Subcutaneous abdominal adipose tissue (tissue), 5 donors: ENCODE data around the gene ZBED4.
"Not testable (repeated sequence)": the region's sequence is repeated elsewhere in the genome, so short reads cannot be mapped to it uniquely, and the experiment has no call there.

Experiments used
- H3K27ac ChIP-seq: one replicate; pipeline ENCODE4 v1.7.0; 2013; ENCODE audit warnings: low read depth, mild to moderate bottlenecking, inconsistent platforms, low read length, moderate library complexity
- H3K27me3 ChIP-seq, 5 donors: one replicate each; pipeline ENCODE4 v1.7.0; 2013; ENCODE audit warnings: low read length in 5 of 5, inconsistent platforms in 1 of 5; ENCODE audit not compliant: control insufficient read depth in 5 of 5, insufficient read depth in 4 of 5
- H3K36me3 ChIP-seq, 5 donors: one replicate each; pipeline ENCODE4 v1.7.0; 2013; ENCODE audit warnings: low read length in 5 of 5; ENCODE audit not compliant: control insufficient read depth in 5 of 5, insufficient read depth in 5 of 5
- H3K4me1 ChIP-seq, 5 donors: one replicate each; pipeline ENCODE4 v1.7.0; 2013; ENCODE audit warnings: low read length in 5 of 5, mild to moderate bottlenecking in 3 of 5, moderate library complexity in 1 of 5; ENCODE audit not compliant: control insufficient read depth in 5 of 5, insufficient read depth in 5 of 5
- H3K4me3 ChIP-seq, 5 donors: one replicate each; pipeline ENCODE4 v1.7.0; 2013; ENCODE audit warnings: low read length in 5 of 5, low read depth in 1 of 5
- H3K9ac ChIP-seq, 5 donors: one replicate each; pipeline ENCODE4 v1.7.0; 2013; ENCODE audit warnings: low read length in 5 of 5, mild to moderate bottlenecking in 4 of 5, moderate library complexity in 3 of 5
- H3K9me3 ChIP-seq, 5 donors: one replicate each; pipeline ENCODE4 v1.7.0; 2013; ENCODE audit warnings: low read length in 5 of 5; ENCODE audit not compliant: control insufficient read depth in 5 of 5
- donor health status: healthy.
- donor health status: healthy.
- donor health status: healthy.
- donor health status: healthy.
- donor health status: healthy.

The ZBED4 gene

DNA sequence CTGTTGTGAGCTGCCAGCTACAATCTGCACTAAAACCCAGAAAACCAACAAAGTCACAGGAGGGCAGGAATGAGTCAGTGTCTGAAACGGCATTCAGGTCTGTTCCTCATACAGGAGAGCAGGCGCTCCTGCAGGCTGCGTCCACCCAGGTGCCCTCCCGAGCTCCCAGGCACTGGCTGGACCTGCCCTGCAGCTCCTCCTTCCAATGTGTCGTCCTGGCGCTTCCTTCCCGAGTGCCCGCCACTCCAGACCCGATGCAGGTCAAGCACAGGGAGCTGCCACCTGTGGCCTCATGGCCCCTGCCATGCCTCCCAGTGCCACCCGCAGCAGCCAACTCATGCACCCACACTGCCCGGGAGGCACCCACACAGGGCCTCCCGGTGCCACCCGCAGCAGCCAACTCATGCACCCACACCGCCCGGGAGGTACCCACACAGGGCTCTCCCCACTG lies 38.0 kb upstream of the ZBED4 start:
- peaks cover 2 to 28% (median 11%) of the 10 kb centered on the region in 5 donors for H3K4me1 ChIP-seq
- H3K4me3 ChIP-seq = no peak overlapping the region
- H3K27me3 ChIP-seq = no peaks in the 10 kb centered on the region
- peaks cover 0 to 68% (median 37%) of the 10 kb centered on the region in 5 donors for H3K36me3 ChIP-seq
- H3K9ac ChIP-seq = no peak overlapping the region
- no peak overlapping the region for H3K27ac ChIP-seq
- no peaks in the 10 kb centered on the region for H3K9me3 ChIP-seq

DNA sequence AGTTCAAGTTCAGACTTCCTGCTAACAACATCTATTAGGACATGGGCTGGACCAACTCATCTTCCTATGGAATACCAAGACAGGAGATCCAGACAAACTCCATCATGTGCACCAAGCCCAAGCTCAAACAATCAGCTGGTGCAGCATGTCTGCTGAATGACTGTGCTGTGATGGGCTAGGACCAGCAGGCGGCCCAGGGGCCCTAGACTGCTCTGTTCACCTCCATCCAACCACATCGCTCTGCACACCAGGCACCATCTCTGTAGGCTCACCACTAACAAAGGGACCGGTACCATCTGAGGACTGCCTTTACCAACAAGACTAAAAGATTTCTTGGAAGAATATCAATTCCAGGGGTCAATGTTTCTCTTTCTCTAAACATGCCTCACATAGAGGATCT lies 36.3 kb upstream of the ZBED4 start:
- H3K4me1 ChIP-seq = peaks cover 2 to 29% (median 20%) of the 10 kb centered on the region in 5 donors
- H3K36me3 ChIP-seq = peaks cover 0 to 83% (median 50%) of the 10 kb centered on the region in 5 donors

DNA sequence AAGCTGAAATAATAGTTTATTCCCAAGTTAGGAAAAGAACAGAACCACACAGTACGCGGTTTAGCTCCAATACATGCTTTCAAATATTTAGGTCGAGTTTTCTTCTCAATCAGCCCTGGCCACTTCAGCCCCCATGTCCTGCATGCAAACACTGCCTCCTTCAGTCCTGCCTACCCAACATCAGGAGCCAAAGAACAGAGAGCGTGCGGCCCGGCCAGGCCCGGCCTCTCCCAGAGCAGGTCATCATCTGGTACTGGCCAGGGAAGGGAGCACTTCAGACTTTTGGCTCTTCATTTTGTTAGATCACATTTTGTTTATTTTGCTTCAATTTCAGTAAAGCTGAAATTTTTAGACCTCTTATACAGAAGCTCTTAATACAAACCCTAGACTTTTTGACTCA lies 32.7 kb upstream of the ZBED4 start:
- Histone ChIP-seq H3K4me1 (peaks cover 8 to 41% (median 34%) of the 10 kb centered on the region in 5 donors), H3K4me3 (no peak overlapping the region), H3K27me3 (no peaks in the 10 kb centered on the region), H3K9me3 (no peaks in the 10 kb centered on the region), H3K27ac (no peak overlapping the region), H3K36me3 (peaks cover 0 to 91% (median 54%) of the 10 kb centered on the region in 5 donors), H3K9ac (peak overlapping the region in 1 of 5 donors; percentile 41)

More for the DNA sequence above, 36.3 kb upstream of the ZBED4 start:
- H3K9ac ChIP-seq = no peak overlapping the region
- H3K27ac ChIP-seq = no peak overlapping the region
- no peaks in the 10 kb centered on the region for H3K9me3 ChIP-seq
- H3K4me3 ChIP-seq = no peak overlapping the region
- no peaks in the 10 kb centered on the region for H3K27me3 ChIP-seq

DNA sequence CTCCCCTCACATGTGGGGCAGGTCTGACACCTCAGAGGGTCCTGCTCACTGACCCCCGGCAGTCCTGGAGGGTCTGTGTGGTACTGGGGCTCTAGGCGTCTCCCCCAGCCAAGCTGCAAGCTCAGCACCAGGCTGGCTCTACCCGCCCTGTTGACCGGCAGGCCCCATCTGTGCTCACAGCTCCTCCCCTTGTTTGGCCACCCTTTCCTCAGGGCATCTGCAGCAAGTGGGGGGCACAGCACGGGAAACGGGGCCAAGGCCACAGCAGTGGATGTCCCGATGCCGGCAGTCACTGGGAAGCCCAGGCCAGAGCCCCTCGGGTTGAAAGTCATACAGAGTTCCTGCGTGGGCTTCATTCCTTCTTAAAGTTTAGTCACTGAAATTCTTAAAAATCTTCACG lies 31.9 kb upstream of the ZBED4 start:
- H3K9ac ChIP-seq = peak overlapping the region in 2 of 5 donors; percentile 15 to 41
- H3K36me3 ChIP-seq = peaks cover 0 to 84% (median 52%) of the 10 kb centered on the region in 5 donors
- H3K27me3 ChIP-seq, H3K4me3 ChIP-seq, H3K27ac ChIP-seq, H3K9me3 ChIP-seq: not testable (repeated sequence)
- peaks cover 8 to 47% (median 42%) of the 10 kb centered on the region in 5 donors for H3K4me1 ChIP-seq

DNA sequence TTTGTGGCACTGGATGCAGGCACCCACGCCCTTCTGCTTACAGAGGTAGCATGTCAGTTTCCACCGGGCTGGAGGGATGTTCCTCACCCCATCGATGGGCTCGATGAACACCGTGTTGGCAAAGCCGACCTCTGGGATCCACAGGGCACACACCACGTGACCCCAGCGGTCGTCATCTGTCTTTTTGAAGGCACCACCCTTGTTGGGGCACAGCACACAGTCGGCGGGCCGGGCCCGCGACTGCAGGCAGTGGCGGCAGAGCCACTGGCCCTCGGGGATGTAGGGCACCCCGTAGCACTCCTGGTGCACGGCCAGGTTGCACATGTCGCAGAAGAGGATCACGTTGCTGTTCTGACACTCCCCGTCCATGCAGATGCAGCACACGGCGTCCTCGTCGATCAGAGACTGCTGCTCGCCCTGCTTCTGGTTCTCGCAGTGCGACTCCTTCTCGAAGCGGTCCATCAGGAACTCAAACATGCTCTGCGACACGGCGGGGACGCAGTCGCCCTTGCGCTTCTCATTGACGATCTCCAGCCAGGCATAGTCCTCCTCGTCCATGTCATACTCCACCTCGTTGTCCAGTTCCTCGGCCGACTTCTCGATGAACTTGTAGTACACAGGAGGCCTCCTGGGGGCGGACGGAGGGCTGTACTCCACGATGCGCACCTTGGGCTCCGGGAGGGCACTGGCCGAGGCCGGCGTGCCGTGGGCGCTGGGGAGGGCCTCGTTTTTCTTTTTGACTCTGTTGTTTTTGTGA lies 30.2 kb upstream of the ZBED4 start:
- Histone ChIP-seq H3K9me3 (no peaks in the 10 kb centered on the region), H3K9ac (no peak overlapping the region), H3K27ac (no peak overlapping the region), H3K4me1 (peaks cover 8 to 48% (median 44%) of the 10 kb centered on the region in 5 donors), H3K27me3 (no peaks in the 10 kb centered on the region), H3K36me3 (peaks cover 0 to 66% (median 35%) of the 10 kb centered on the region in 5 donors), H3K4me3 (no peak overlapping the region)

DNA sequence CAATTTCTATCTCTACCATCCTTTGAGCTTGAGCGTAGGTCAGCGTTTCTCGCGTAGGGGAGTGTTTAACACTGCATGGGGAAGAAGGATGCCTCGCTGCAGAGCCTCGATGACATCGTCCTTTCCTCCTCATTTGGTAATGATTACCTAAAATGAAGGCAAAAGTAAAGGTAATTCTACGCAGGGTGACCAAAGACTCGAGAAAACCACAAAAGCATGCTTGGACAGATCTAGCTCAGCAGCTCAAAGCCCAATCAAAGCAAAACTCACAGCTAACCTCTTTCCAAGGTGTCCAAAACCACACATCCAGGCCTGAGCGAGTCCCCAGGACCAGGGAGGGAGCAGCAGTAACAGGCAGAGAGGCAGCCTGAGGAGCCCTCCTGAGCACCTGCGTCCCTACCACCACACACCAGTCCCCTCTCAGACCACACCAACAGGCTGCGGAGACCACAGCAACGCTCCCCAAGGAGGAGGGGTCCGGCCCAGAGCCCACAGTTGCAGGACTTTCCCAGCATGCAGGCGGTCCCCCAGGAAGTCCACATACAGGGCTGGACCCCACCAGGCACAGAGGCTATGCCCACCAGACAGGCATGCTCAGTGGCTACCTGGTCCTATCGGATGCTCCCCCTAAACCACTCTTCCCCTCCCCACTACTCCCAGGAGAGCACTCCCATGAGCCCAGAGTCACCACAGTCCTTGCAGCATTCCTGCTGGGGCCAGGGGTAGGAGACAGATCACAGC lies 29.3 kb upstream of the ZBED4 start:
- Histone ChIP-seq H3K4me3 (peak overlapping the region in 2 of 5 donors; percentile 7 to 11), H3K9me3 (peaks cover 0 to 3% (median 0%) of the 10 kb centered on the region in 5 donors), H3K9ac (peak overlapping the region in 2 of 5 donors; percentile 85 to 90), H3K4me1 (peaks cover 8 to 48% (median 44%) of the 10 kb centered on the region in 5 donors), H3K27ac (no peak overlapping the region), H3K27me3 (no peaks in the 10 kb centered on the region), H3K36me3 (peaks cover 0 to 58% (median 30%) of the 10 kb centered on the region in 5 donors)

DNA sequence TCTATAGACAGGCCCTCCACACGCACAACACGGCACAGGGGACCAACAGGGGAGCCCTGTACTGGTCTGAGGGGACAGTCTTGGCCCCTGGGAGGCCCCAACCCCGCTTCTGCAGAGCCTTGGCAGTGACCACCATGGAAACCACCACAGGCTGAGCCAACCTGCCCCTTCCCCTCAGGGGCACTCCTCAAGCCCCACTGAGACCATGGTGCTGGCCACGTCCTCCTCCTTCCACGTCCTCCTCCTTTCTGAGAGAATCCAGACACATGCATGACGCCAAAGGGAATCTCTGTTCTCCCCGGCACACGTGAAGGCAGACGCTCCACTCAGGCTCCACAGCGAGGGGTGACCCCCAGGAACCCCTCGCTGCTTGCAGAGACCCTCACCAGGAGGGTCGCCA lies 28.7 kb upstream of the ZBED4 start:
- H3K27ac ChIP-seq = no peak overlapping the region

DNA sequence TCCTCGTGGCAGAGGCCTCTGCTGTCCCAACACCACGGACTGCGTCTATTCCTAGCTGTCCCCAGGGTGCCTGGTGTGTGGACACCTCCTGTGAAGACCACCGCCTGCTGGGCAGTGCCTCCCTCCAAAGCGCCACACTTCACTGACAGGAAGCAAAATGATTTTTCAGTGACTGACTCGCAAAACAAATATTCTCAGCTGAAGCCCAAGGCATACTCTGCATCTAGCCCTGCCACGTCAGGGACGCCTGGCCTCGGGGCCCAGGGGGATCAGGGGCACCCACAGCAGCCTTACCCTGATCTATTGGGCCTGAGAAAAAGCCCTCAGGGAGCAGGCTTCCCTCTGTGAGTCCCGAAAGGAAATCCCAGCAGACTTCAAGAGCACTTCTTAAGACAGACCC lies 28.2 kb upstream of the ZBED4 start:
- Histone ChIP-seq H3K27me3 (no peaks in the 10 kb centered on the region), H3K36me3 (peaks cover 0 to 49% (median 25%) of the 10 kb centered on the region in 5 donors), H3K4me1 (peaks cover 8 to 48% (median 44%) of the 10 kb centered on the region in 5 donors), H3K4me3 (peak overlapping the region; percentile 44 to 80 (median 74)), H3K27ac (no peak overlapping the region), H3K9me3 (peaks cover 0 to 9% (median 0%) of the 10 kb centered on the region in 5 donors), H3K9ac (peak overlapping the region in 4 of 5 donors; percentile 68 to 93 (median 88))

More for the DNA sequence above, 28.7 kb upstream of the ZBED4 start:
- H3K36me3 ChIP-seq = peaks cover 0 to 54% (median 30%) of the 10 kb centered on the region in 5 donors
- H3K9me3 ChIP-seq = peaks cover 0 to 9% (median 0%) of the 10 kb centered on the region in 5 donors
- H3K4me3 ChIP-seq = peak overlapping the region in 4 of 5 donors; percentile 11 to 80 (median 48)
- peaks cover 8 to 48% (median 44%) of the 10 kb centered on the region in 5 donors for H3K4me1 ChIP-seq
- H3K27me3 ChIP-seq = no peaks in the 10 kb centered on the region
- H3K9ac ChIP-seq = peak overlapping the region in 3 of 5 donors; percentile 85 to 93 (median 90)

DNA sequence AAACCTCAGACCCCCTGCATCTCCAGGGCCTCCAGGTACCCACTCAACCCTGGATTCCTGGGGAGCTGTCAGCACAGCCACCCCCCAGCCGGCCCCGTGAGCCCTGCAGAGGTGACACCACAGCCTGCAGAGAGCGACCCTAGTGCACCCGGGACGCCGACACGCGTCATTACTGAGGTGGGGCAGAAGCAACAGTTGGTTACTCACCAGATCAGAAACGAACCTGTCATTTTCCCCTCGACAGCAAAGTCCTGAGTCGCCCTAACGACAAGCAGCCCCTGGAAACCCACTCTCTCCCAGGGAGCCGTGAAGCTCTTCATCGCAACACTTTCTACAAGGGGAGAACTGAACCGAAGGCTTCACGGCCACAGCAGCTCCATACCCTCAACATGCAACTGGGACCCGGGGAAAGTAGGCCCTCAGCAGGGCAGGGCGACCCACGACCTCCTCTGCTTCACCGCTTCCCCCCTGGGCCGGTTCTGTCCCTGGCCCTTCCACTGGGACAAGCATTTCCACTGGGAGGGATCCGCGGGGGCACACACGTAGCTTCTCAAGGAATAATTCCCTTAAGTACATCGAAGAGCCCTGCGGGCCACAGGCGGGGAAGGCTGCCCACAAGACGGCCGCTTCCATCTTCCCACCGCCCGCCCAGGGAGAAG lies 27.6 kb upstream of the ZBED4 start:
- Histone ChIP-seq H3K27me3 (no peaks in the 10 kb centered on the region), H3K4me1 (peaks cover 8 to 42% (median 38%) of the 10 kb centered on the region in 5 donors), H3K4me3 (peak overlapping the region; percentile 44 to 80 (median 74)), H3K9ac (peak overlapping the region; percentile 68 to 93 (median 85)), H3K27ac (peak overlapping the region; percentile 78), H3K9me3 (peaks cover 0 to 11% (median 3%) of the 10 kb centered on the region in 5 donors), H3K36me3 (peaks cover 0 to 42% (median 22%) of the 10 kb centered on the region in 5 donors)
